Tibial artery (tissue), 4 donors: ENCODE measurements around the gene LSAMP.

Experiments
- DNase-seq, 2 donors: peaks; one replicate each; pipeline ENCODE4 v3.0.0-alpha.2; 2019
- H3K27ac ChIP-seq, 2 donors: fragments of 200-600 bp; sonication (generic) in 1 of 2; 1 replicate in 1 of 2; 2 replicates in 1 of 2; pipeline ENCODE4 v1.5.1; 2018 to 2019; ENCODE audit warnings: mild to moderate bottlenecking in 1 of 2
- H3K27me3 ChIP-seq, 2 donors: fragments of 200-600 bp; sonication (generic) in 1 of 2; one replicate each; pipeline versions ENCODE4 v1.5.1 to v1.6.0; 2016 to 2019
- H3K36me3 ChIP-seq, 3 donors: fragments of 200-600 bp; sonication (generic) in 2 of 3; one replicate each; pipeline ENCODE4 v1.5.1; 2016 to 2019; ENCODE audit warnings: mild to moderate bottlenecking in 2 of 3
- H3K4me1 ChIP-seq, 4 donors: fragments of 200-600 bp; sonication (generic) in 2 of 4; 1 replicate in 3 of 4; 2 replicates in 1 of 4; pipeline ENCODE4 v1.5.1; 2016 to 2019
- H3K4me3 ChIP-seq, 2 donors: fragments of 200-600 bp; sonication (generic) in 1 of 2; 1 replicate in 1 of 2; 2 replicates in 1 of 2; pipeline ENCODE4 v1.5.1; 2018 to 2019; ENCODE audit warnings: mild to moderate bottlenecking in 2 of 2
- H3K9me3 ChIP-seq, 3 donors: fragments of 200-600 bp; sonication (generic) in 1 of 3; one replicate each; pipeline ENCODE4 v1.5.1; 2016 to 2019
- intact Hi-C: fragments of 100-400 bp; cut with DNase I; formaldehyde crosslinking; loops from one replicate; pipeline ENCODE4 v1.15.0; 2023; ENCODE audit warnings: low total_unique reads
- TF ChIP-seq, protein P1 (sequence below), 2 experiments: fragments of 200-600 bp in 1 of 2; fragments of 450-650 bp in 1 of 2; IDR thresholded peaks; one replicate each; pipeline ENCODE4 v1.5.1; 2017 to 2019; ENCODE audit warnings: antibody characterized with exemption in 2 of 2, mild to moderate bottlenecking in 1 of 2, moderate library complexity in 1 of 2

The LSAMP gene

DNA sequence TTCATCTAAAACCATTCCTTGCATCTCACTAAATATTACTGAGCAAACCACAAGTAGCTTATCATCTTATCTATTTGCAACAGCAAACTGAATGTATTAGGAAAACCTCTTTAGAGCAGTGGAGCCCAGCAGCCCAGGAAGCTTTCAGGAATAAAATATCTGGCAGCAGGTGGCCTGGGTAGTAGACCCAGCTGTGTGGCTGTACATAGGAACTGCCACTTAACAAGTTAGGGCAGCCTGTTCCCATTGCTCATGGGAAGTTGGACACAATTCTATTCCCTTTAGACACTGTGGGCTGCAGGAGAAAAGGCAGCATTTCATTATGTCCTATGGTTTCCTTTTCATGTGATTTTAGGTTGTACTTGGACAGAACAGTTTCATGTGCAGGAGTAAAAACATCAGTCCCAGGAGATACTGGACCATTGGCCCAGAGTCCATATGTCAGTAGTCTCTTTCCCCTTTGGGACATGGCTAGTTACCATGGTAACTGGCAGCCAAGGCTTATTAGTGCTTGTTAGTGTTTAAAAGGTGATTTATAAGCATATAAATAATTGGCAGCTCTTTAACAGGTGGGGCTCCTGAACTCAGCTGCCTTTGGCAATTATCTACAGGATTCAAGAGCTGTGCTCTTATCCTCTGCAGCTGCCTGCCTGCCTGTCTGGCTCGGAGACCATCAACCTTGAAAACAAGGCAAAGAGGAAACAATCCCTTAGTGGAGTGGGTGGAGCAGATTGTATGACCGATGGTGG lies 28.9 kb upstream of the LSAMP start:
- Histone ChIP-seq H3K27ac (no peak overlapping the region), H3K9me3 (peaks cover 0 to 5% (median 0%) of the 10 kb centered on the region in 3 donors), H3K36me3 (no peaks in the 10 kb centered on the region), H3K4me1 (peaks cover 0 to 7% (median 0%) of the 10 kb centered on the region in 4 donors), H3K27me3 (no peaks in the 10 kb centered on the region), H3K4me3 (no peak overlapping the region)
- intact Hi-C loops, result no loop called here
- TF ChIP-seq, protein P1, sequence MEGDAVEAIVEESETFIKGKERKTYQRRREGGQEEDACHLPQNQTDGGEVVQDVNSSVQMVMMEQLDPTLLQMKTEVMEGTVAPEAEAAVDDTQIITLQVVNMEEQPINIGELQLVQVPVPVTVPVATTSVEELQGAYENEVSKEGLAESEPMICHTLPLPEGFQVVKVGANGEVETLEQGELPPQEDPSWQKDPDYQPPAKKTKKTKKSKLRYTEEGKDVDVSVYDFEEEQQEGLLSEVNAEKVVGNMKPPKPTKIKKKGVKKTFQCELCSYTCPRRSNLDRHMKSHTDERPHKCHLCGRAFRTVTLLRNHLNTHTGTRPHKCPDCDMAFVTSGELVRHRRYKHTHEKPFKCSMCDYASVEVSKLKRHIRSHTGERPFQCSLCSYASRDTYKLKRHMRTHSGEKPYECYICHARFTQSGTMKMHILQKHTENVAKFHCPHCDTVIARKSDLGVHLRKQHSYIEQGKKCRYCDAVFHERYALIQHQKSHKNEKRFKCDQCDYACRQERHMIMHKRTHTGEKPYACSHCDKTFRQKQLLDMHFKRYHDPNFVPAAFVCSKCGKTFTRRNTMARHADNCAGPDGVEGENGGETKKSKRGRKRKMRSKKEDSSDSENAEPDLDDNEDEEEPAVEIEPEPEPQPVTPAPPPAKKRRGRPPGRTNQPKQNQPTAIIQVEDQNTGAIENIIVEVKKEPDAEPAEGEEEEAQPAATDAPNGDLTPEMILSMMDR (IDR thresholded peaks at IDR 0.05), result no peak
- no peak for DNase-seq

DNA sequence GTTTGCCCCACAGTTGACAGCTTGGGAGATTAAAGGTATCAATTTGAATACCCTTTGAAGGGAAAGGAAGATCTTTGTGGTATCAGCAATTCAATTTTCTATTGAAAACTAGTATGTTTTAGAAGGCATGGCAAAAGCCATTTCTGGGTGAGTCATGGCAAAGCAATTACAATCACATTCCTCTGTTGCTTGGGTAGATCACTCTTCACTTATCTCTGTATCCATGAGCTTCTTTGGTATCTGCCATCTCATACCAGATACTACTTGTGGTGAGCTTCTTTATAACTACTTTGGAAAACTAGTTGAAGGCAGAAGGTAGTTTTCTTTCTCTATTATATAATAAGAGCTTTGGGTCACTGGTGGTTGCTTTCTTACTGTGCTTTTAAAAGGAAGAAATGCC lies 28.3 kb upstream of the LSAMP start:
- Histone ChIP-seq H3K4me3 (no peak overlapping the region), H3K36me3 (no peaks in the 10 kb centered on the region), H3K9me3 (peaks cover 0 to 1% (median 0%) of the 10 kb centered on the region in 3 donors), H3K27ac (no peak overlapping the region), H3K4me1 (peaks cover 0 to 7% (median 0%) of the 10 kb centered on the region in 4 donors), H3K27me3 (no peaks in the 10 kb centered on the region)
- intact Hi-C loops, result no loop called here
- no peak for DNase-seq
- TF ChIP-seq, protein P1 (IDR thresholded peaks at IDR 0.05), result no peak

DNA sequence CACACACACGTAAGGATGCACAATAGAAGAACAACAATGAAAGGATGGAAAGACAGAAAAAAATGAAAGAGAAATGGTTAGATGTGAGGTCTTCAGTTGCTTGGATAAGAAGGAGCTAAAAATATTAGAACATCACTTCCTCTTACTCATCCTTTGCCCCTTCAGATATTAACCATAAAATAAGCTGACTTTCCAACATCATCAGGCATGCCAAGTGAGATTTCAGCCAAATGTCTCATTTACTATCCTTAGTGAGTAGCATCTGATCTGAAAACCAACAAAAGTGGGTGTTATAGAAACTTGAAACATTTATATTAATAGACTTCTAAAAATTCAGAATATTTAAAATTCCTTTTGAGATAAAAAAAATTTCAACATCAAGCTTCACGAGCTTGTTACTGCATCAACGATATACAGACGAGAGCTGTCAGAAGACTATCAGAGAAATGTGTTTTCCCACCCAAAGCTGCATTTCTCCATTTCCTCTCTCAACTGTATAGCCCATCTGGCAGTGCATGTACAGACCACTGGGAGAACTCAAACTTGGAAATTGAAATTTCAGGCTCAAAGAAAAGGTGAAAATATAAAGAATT lies 25.4 kb upstream of the LSAMP start:
- Histone ChIP-seq H3K9me3 (no peaks in the 10 kb centered on the region), H3K27ac (no peak overlapping the region), H3K4me1 (peaks cover 0 to 7% (median 0%) of the 10 kb centered on the region in 4 donors), H3K4me3 (no peak overlapping the region), H3K36me3 (no peaks in the 10 kb centered on the region), H3K27me3 (no peaks in the 10 kb centered on the region)
- intact Hi-C loops, result no loop called here
- TF ChIP-seq, protein P1 (IDR thresholded peaks at IDR 0.05), result no peak
- DNase-seq, result no peak

DNA sequence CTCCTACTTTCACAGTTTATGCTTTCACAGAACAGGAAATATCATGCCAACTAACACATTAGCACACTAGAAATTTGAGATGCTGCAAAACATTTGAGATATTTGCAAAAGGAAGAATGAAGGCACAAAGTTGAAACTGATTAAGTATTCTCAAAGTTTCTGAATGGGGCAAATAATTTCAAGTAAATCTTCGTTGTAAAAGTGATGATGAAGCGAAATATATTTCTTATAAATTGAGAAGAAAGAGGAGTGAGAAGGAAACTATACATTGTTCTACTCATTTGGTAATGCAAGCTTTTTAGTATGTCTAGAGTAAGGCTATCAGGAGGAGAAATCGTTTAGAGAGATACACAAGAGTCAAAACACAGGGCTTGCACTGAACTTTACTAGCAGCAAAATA lies 24.3 kb upstream of the LSAMP start:
- DNase-seq, result no peak
- TF ChIP-seq, protein P1 (IDR thresholded peaks at IDR 0.05), result no peak
- intact Hi-C loops, result no loop called here
- H3K4me1 ChIP-seq, result peaks cover 0 to 3% (median 0%) of the 10 kb centered on the region in 4 donors
- no peak overlapping the region for H3K4me3 ChIP-seq
- no peaks in the 10 kb centered on the region for H3K27me3 ChIP-seq
- H3K36me3 ChIP-seq, result no peaks in the 10 kb centered on the region
- no peak overlapping the region for H3K27ac ChIP-seq
- H3K9me3 ChIP-seq, result no peaks in the 10 kb centered on the region

DNA sequence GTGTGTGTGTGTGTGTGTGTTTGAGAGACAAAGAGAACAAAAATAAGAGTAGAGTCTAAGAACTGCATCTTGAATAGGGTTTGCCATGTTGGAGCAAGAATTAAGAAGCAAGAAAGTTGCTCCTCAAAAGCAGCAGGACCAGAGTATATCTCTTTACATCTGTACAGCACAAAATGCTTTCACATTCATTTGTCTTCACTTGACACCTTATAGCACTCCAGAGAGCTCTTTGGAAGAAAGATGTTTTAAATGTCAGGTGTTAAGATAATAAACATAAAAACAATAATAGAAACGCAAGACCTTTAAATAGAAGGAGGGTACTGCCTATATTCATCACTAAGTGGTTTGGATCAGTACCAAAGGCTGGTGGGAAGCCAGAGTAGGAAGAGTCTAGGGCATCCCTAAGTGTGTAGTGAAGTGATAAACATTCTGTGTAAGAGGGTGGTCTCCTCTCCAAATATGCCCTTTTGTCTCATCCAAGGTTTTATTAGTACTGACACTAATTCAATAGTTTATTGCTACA lies 19.1 kb upstream of the LSAMP start:
- no peaks in the 10 kb centered on the region for H3K27me3 ChIP-seq
- no peaks in the 10 kb centered on the region for H3K4me1 ChIP-seq
- intact Hi-C loops, result no loop called here
- H3K4me3 ChIP-seq, result no peak overlapping the region
- no peak for DNase-seq
- no peak overlapping the region for H3K27ac ChIP-seq
- H3K9me3 ChIP-seq, result no peaks in the 10 kb centered on the region
- TF ChIP-seq, protein P1 (IDR thresholded peaks at IDR 0.05), result no peak
- no peaks in the 10 kb centered on the region for H3K36me3 ChIP-seq
